GM12891 (cell line): ENCODE measurements around the gene SQSTM1.

Source experiments
- PAX5 ChIP-seq: IDR thresholded peaks from 2 replicates; pipeline ENCODE4 v1.6.1; 2011; ENCODE audit warnings: low read length, moderate library complexity, mild to moderate bottlenecking; ENCODE audit not compliant: insufficient read depth, severe bottlenecking
- POLR2A ChIP-seq: IDR thresholded peaks from 2 replicates; pipeline ENCODE4 v1.6.1; 2011; ENCODE audit warnings: low read depth, low read length, control low read depth
- POLR2AphosphoS5 ChIP-seq: IDR thresholded peaks from 2 replicates; pipeline ENCODE4 v1.6.1; 2011; ENCODE audit warnings: low read depth, low read length, control low read depth
- POU2F2 ChIP-seq: IDR thresholded peaks from 2 replicates; pipeline ENCODE4 v1.6.1; 2011; ENCODE audit warnings: low read depth, mild to moderate bottlenecking, control low read depth, low read length, moderate library complexity
- SPI1 ChIP-seq: IDR thresholded peaks from 2 replicates; pipeline ENCODE4 v1.6.1; 2011; ENCODE audit warnings: low read depth, low read length, control low read depth
- TAF1 ChIP-seq: IDR thresholded peaks from 2 replicates; pipeline ENCODE4 v1.6.1; 2011; ENCODE audit warnings: low read depth, low read length, control low read depth

GRCh38 chr5:179880066-179880650, 59.5 kb downstream of the SQSTM1 start:
- no peak for TF ChIP-seq POLR2AphosphoS5
- no peak for TF ChIP-seq POLR2A
- no peak for TF ChIP-seq TAF1
- TF ChIP-seq PAX5, result no peak
- no peak for TF ChIP-seq SPI1
- TF ChIP-seq POU2F2, result no peak
